SK-N-SH treated with all-trans-retinoic acid at 6 μM for 48 hours (cell line): ENCODE data around the gene MBNL2.

Experiments
- CSRNP3 ChIP-seq: fragments of 250-450 bp; sonication (Bioruptor Pico); IDR thresholded peaks from 2 replicates; pipeline ENCODE4 v1.5.1; 2021; ENCODE audit warnings: mild to moderate bottlenecking, moderate library complexity
- OSR1 ChIP-seq: fragments of 250-450 bp; sonication (Bioruptor Pico); IDR thresholded peaks from 2 replicates; pipeline ENCODE4 v1.8.0; 2022; ENCODE audit warnings: moderate library complexity, mild to moderate bottlenecking, inconsistent platforms
- PATZ1 ChIP-seq: fragments of 250-450 bp; sonication (Bioruptor Pico); IDR thresholded peaks from 2 replicates; pipeline ENCODE4 v1.8.0; 2020; ENCODE audit warnings: mild to moderate bottlenecking, moderate library complexity, borderline replicate concordance
- SNAI2 ChIP-seq: fragments of 250-450 bp; sonication (Bioruptor Pico); IDR thresholded peaks from 2 replicates; pipeline ENCODE4 v1.5.0; 2020; ENCODE audit warnings: mild to moderate bottlenecking, moderate library complexity
- TSHZ2 ChIP-seq: fragments of 250-450 bp; sonication (Bioruptor Pico); IDR thresholded peaks from 2 replicates; pipeline ENCODE4 v1.5.0; 2020; ENCODE audit warnings: mild to moderate bottlenecking, moderate library complexity
- ZFP3 ChIP-seq: fragments of 250-450 bp; sonication (Bioruptor Pico); IDR thresholded peaks from 2 replicates; pipeline ENCODE4 v1.5.0; 2020; ENCODE audit warnings: mild to moderate bottlenecking, moderate library complexity
- ZNF565 ChIP-seq: fragments of 450-650 bp; formaldehyde crosslinking; conservative IDR thresholded peaks from 2 replicates; pipeline ENCODE4 v1.5.0; 2020; ENCODE audit warnings: low read depth, mild to moderate bottlenecking, moderate library complexity

- TF ChIP-seq PATZ1 (CRISPR knock-in tag) (no peak), TSHZ2 (CRISPR knock-in tag) (no peak), ZNF565 (CRISPR knock-in tag) (no peak), CSRNP3 (no peak), OSR1 (CRISPR knock-in tag) (no peak), ZFP3 (CRISPR knock-in tag) (no peak), SNAI2 (no peak)
Observed at GRCh38 chr13:97283888-97284287, 61.8 kb downstream of the MBNL2 start.
